ENCODE measurements around the gene NUAK2.
A peak's percentile ranks its signal among the peaks of the same experiment; 100 is the strongest.
"Not testable (repeated sequence)": the region's sequence is repeated elsewhere in the genome, so short reads cannot be mapped to it uniquely, and the experiment has no call there.

Gene NUAK2

GRCh38 chr1:205321162-205321958, at the start of gene NUAK2:
Gene NUAK2, minus strand, starts transcription at chr1:205321745. Its CDS starts 117 bp downstream, at chr1:205321628.
- DNase-seq (ENCODE audit: low read depth), result peak; percentile 79

- DNase-seq (ENCODE audit: low read depth), result no peak
Observed at GRCh38 chr1:205370780-205371179, 49.2 kb upstream of the NUAK2 start.

- DNase-seq (ENCODE audit: low read depth), result no peak
Observed at GRCh38 chr1:205369701-205370123, 48.2 kb upstream of the NUAK2 start.

GRCh38 chr1:205368478-205368877, 46.9 kb upstream of the NUAK2 start:
- DNase-seq (ENCODE audit: low read depth), result no peak

GRCh38 chr1:205365945-205366463, 44.5 kb upstream of the NUAK2 start:
- DNase-seq (ENCODE audit: low read depth), result no peak

- not testable (repeated sequence) for DNase-seq (ENCODE audit: low read depth)
Observed at GRCh38 chr1:205365086-205365485, 43.5 kb upstream of the NUAK2 start.

- DNase-seq (ENCODE audit: low read depth), result no peak
Observed at GRCh38 chr1:205360891-205361290, 39.3 kb upstream of the NUAK2 start.

- no peak for DNase-seq (ENCODE audit: low read depth)
Observed at GRCh38 chr1:205359771-205360565, 38.4 kb upstream of the NUAK2 start.

- no peak for DNase-seq (ENCODE audit: low read depth)
Observed at GRCh38 chr1:205358579-205358978, 37.0 kb upstream of the NUAK2 start.

GRCh38 chr1:205357567-205357966, 36.0 kb upstream of the NUAK2 start:
- no peak for DNase-seq (ENCODE audit: low read depth)

GRCh38 chr1:205356440-205357139, 35.0 kb upstream of the NUAK2 start, which contains the start of gene KLHDC8A:
Gene KLHDC8A, minus strand, starts transcription at chr1:205356922. Its CDS starts 13,318 bp downstream, at chr1:205343604.
- DNase-seq (ENCODE audit: low read depth), result no peak

GRCh38 chr1:205355075-205355453, 33.5 kb upstream of the NUAK2 start:
- no peak for DNase-seq (ENCODE audit: low read depth)

- peak; percentile 49 for DNase-seq (ENCODE audit: low read depth)
Observed at GRCh38 chr1:205354259-205355074, 32.9 kb upstream of the NUAK2 start.

GRCh38 chr1:205353612-205354011, 32.1 kb upstream of the NUAK2 start:
- DNase-seq (ENCODE audit: low read depth), result no peak

GRCh38 chr1:205353191-205353590, 31.6 kb upstream of the NUAK2 start:
- no peak for DNase-seq (ENCODE audit: low read depth)

- no peak for DNase-seq (ENCODE audit: low read depth)
Observed at GRCh38 chr1:205351984-205352713, 30.6 kb upstream of the NUAK2 start.

- no peak for DNase-seq (ENCODE audit: low read depth)
Observed at GRCh38 chr1:205350691-205351141, 29.2 kb upstream of the NUAK2 start.

- DNase-seq (ENCODE audit: low read depth), result no peak
Observed at GRCh38 chr1:205350124-205350523, 28.6 kb upstream of the NUAK2 start.

GRCh38 chr1:205348554-205349487, 27.3 kb upstream of the NUAK2 start:
- no peak for DNase-seq (ENCODE audit: low read depth)

All from activated T-cell treated with anti-CD3 and anti-CD28 coated beads for 24 hours (primary cell).